Esophagus mucosa (tissue), 1 donor: ENCODE measurements around the gene NKAIN2. TPM values are rescaled to one million over a fixed set of nuclear protein-coding genes. Genes with fewer than 3 reads are reported as not detected.
"Not testable (repeated sequence)": the region's sequence is repeated elsewhere in the genome, so short reads cannot be mapped to it uniquely, and the experiment has no call there.

Source experiments
- ATAC-seq: fragments of 200-7000 bp; cut with Tn5 transposase; one replicate; pipeline ENCODE4 v1.9.1; 2020
- total RNA-seq: library from RNA; stranded (reverse); gene quantifications from one replicate; pipeline ENCODE4 v1.2.4, GENCODE V29; 2023
- donor health status: DM: yes; HTN: yes; CAD: no.

Gene NKAIN2
- total RNA-seq, 1 donor from 2014 or later, result not detected

- no peak for ATAC-seq
Observed at GRCh38 chr6:124110514-124110913, 306.8 kb downstream of the NKAIN2 start.

GRCh38 chr6:124119596-124119995 is 315.9 kb downstream of the NKAIN2 start:
- no peak for ATAC-seq

DNA sequence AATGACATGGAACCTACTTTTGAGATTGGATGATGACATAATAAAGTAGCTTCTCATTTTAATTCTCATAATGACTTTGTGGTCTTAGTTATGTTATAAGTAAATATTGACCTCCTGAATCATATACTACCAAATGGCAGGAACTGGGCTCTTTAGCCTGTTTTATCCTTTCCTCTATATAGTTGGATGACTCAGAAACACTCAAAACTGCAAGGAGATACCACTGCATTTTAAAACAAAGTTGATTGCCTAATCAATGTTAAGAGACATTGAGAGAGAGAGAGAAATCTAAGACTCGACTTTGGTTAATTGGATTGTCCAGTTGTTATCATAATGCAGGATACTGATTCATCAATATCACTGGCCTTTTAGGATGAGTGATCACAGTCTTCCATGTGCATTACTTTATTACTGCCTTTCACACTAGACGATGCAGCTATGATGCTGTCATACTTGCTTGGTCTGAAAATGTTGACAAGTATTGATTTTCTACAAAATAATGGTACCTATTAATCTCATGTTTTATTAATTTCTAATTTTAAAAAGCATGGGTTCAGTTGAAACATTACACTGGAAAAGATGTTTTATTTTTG is 320.0 kb downstream of the NKAIN2 start:
- ATAC-seq, result no peak

DNA sequence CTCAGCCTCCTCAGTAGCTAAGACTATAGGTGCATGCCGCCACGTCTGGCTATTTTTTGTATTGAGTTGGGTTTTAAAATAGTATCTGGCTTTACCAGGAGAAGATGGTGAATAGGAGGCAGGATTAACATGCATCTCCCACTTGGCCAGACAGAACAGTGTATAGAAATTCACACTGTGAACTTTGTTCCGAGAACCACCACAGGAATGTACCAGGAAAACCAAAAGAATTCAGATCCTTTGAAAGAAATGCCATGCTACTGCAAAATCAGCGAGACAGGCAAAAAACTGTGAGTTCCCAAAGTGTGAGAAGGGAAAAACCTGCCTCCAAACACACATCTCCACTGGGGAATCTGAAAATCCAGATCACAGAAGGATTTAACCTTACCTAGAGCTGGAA is 327.6 kb downstream of the NKAIN2 start:
- no peak for ATAC-seq

- no peak for ATAC-seq
Observed at GRCh38 chr6:124131779-124132178, 328.1 kb downstream of the NKAIN2 start.

- ATAC-seq, result no peak
Observed at GRCh38 chr6:124132256-124132655, 328.6 kb downstream of the NKAIN2 start.

DNA sequence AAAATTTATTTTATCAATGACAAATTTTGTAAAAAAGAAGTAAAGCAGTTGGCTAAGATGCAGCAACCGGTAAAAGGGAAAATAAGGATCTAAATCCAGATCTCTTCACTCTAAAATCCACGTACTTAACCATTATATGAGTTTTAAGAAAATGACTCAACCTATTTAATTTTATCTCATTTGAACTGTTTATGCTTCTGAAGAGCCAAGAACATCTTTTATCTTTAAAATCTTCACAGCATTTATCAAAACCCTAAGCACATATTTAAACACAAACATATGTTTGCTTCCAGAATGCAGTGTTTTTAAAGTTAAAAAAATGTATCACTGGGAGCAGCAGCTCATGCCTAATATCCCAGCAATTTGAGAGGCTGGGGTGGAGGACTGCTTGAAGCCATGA is 339.2 kb downstream of the NKAIN2 start:
- ATAC-seq, result no peak

- no peak for ATAC-seq
Observed at GRCh38 chr6:124143435-124143834, 339.8 kb downstream of the NKAIN2 start.

DNA sequence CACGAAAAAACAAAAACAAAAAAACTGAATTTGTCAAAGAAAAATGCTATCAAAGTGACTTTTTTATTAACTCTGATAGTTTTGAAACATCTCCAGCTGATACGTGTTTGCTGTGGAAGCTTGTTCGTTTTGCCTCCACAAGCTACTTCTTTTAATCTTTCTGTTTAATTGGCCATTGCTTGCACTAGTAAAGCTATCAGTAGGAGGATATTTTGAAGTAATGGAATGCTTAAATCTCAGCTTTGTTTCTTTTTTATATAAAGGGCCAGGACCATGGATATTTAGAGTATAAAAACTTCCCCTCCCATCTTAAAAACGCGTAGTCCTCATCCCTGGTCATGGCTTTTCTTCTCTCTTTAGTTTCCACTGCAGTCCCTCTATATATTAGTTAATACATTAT is 344.0 kb downstream of the NKAIN2 start:
- ATAC-seq, result no peak

- no peak for ATAC-seq
Observed at GRCh38 chr6:124148236-124148957, 344.7 kb downstream of the NKAIN2 start.

GRCh38 chr6:124149646-124150045 is 346.0 kb downstream of the NKAIN2 start:
- ATAC-seq, result no peak

- ATAC-seq, result no peak
Observed at GRCh38 chr6:124158024-124158423, 354.4 kb downstream of the NKAIN2 start.

DNA sequence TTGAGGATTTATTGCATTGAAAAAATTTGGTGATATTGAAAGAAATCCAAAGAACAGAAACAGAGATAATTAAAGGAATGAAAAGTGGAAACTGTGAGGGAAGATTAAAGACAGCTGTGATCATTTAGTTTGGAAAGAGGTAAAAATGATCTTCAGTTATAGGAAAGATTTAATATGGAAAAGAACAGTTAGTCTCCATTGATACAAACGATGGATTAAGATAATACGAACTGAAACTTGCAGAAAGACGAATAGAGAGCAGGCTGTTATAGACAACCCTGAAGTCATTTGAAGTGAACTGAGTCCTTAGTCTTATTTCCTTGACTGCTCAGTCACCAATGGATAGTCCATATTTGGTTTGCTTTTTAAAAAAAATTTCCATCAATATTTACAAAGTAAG is 360.0 kb downstream of the NKAIN2 start:
- ATAC-seq, result no peak

DNA sequence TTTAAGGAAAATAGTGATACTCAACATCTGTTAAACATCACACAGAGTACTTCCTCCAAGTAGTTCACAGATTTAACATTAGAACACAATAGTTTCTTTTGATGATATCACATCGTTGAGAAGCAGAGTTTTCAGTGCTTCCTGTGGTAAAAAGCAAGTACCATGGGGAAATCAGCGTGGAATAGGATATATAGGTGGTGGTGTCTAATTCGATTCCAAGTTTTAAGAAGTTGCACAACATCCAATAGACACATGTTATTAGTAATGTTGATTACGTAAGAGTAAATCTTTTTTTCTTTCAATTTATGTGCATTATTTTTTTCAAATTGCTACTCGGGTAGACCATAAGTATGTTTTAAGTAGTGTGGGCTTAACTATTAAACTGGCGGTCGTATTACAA is 360.7 kb downstream of the NKAIN2 start:
- no peak for ATAC-seq

DNA sequence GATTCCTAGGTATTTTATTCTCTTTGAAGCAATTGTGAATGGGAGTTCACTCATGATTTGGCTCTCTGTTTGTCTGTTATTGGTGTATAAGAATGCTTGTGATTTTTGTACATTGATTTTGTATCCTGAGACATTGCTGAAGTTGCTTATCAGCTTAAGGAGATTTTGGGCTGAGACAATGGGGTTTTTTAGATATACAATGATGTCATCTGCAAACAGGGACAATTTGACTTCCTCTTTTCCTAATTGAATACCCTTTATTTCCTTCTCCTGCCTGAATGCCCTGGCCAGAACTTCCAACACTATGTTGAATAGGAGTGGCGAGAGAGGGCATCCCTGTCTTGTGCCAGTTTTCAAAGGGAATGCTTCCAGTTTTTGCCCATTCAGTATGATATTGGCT is 363.6 kb downstream of the NKAIN2 start:
- ATAC-seq, result not testable (repeated sequence)

DNA sequence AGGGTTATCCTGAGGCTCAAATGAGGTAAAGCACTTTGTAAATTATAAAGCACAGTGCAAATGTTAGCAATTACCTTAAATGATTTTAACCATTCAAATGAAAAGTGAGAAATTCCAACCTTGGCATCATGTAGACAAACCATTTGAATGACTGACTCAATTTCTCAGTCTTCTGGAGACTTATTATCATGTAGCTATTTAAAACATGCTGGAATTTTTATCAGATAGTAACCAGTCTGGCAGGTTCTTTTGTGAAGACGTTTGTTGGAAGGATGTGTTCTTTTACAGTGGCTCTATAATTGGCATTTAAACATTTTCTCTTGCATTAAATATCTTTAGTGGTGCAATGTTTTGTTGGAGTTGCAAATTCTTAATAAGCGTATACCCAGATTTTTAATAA is 386.6 kb downstream of the NKAIN2 start:
- no peak for ATAC-seq

GRCh38 chr6:124193132-124193531 is 389.5 kb downstream of the NKAIN2 start:
- ATAC-seq, result no peak

DNA sequence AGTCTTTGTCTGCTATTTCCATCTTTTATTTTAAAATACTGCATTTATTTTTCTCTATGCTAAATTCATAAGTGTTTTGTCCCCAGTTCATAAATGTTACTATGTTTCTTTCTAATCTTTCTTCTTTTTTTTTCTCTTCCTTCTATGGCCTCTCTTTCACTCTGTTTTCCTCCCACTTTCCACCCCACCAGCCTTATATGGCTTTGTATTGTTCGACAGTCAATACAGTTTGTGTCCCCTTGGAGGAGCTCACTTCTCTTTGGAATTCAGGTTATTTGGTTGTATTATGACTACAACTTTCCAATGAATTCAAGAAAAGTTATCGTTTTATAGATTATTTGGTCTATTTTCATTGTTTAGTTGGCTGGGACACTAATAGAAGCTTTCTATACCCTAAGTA is 393.5 kb downstream of the NKAIN2 start:
- no peak for ATAC-seq

DNA sequence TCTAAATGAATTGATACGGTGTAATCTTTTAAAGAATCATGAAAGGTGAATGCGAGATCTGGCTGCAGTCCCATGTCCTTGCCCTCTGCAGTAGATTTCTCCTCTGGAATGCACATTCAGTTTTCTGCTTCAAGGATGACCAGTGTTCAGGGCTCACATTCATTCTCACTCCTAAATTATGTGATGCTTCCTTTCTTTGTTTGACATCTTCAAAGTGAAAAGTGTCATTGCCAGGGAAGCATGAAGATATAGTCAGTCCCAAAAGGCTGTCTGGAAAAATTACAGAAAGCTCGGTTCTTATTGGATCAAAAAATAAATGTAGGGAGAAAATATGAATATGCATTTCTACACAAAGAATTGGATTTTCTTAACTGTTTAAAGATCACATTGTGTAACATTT is 395.6 kb downstream of the NKAIN2 start:
- ATAC-seq, result no peak

GRCh38 chr6:124200661-124201060 is 397.0 kb downstream of the NKAIN2 start:
- no peak for ATAC-seq

- no peak for ATAC-seq
Observed at GRCh38 chr6:124203101-124203811, 399.6 kb downstream of the NKAIN2 start.

DNA sequence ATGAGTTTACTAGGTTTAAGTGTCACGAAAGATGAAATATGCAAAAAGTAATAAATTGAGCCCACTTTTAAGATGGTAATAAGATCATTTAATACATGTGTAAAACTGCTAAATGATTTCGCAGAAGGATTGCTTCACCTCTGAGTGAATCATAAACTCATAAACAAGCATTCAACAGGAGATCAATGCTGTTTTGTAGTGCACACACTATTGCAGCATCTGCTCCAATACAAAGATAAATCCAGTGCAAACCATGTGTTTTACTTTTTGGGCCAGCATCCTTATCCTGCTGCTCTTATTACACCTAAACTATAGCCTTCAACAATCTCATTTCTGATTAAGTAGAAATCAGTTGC is 400.1 kb downstream of the NKAIN2 start:
- no peak for ATAC-seq

DNA sequence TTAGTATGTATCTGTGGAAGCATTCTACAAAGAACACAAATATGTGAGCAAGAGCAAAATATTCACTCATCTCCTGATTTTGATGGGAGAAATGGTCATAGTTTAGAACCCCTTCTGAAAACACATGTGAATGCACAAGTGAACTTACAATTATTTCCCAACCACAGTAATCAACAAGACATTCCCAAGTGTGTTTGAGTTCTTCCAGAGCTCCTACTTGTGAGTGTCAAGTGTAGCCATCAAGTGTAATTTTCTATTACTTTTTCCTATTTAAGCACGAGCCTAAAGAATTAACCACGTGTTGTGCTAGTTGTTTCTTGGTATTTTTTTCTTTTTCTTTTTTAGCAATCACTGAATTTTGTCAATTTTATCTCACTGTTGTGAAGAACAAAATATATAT is 402.3 kb downstream of the NKAIN2 start:
- no peak for ATAC-seq
